Duodenal mucosa (tissue), 2 donors: Measurements from ENCODE around the gene PIEZO2.

Source experiments
- H3K27ac ChIP-seq: one replicate; pipeline ENCODE4 v1.7.0; 2013; ENCODE audit warnings: low read depth, low read length
- H3K27me3 ChIP-seq, 2 donors: one replicate each; pipeline ENCODE4 v1.7.0; 2013; ENCODE audit warnings: low read length in 2 of 2, control low read depth in 1 of 2; ENCODE audit not compliant: insufficient read depth in 2 of 2, control insufficient read depth in 1 of 2
- H3K36me3 ChIP-seq, 2 donors: one replicate each; pipeline ENCODE4 v1.7.0; 2013; ENCODE audit warnings: low read length in 2 of 2, control low read depth in 1 of 2; ENCODE audit not compliant: insufficient read depth in 2 of 2, control insufficient read depth in 1 of 2
- H3K4me1 ChIP-seq, 2 donors: one replicate each; pipeline ENCODE4 v1.7.0; 2013; ENCODE audit warnings: low read length in 2 of 2, control low read depth in 1 of 2; ENCODE audit not compliant: insufficient read depth in 2 of 2, control insufficient read depth in 1 of 2
- H3K4me3 ChIP-seq, 2 donors: one replicate each; pipeline ENCODE4 v1.7.0; 2013; ENCODE audit warnings: low read length in 2 of 2, low read depth in 1 of 2
- H3K9ac ChIP-seq, 2 donors: one replicate each; pipeline ENCODE4 v1.7.0; 2013; ENCODE audit warnings: low read length in 2 of 2, low read depth in 1 of 2
- H3K9me3 ChIP-seq, 2 donors: one replicate each; pipeline ENCODE4 v1.7.0; 2013; ENCODE audit warnings: low read length in 2 of 2, control low read depth in 1 of 2; ENCODE audit not compliant: control insufficient read depth in 1 of 2

The PIEZO2 gene

GRCh38 chr18:10726198-10727068, 422.9 kb downstream of the PIEZO2 start:
- Histone ChIP-seq H3K27me3 (no peaks in the 10 kb centered on the region), H3K4me3 (no peak overlapping the region), H3K9ac (no peak overlapping the region), H3K9me3 (no peaks in the 10 kb centered on the region), H3K27ac (no peak overlapping the region), H3K4me1 (no peaks in the 10 kb centered on the region), H3K36me3 (no peaks in the 10 kb centered on the region)

DNA sequence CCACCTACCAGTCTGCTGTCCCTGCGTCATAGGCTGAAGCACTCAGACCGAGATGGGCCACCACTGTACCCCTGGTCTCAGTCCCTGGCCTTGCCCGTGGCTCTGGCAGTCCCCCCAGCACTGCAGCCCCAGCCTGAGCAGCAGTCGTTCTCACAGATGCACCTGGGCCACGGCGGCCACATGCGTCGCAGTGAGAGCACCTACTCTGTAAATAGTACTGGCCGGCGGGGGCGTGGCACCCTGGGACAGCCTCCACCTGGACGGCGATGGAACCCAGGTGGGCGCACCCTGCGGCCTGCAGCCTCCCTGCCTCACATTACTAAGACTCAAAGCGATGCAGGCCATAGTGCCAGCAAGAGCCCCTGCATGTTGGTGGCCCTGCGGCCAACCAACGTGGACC, 424.7 kb downstream of the PIEZO2 start:
- no peaks in the 10 kb centered on the region for H3K4me1 ChIP-seq
- no peaks in the 10 kb centered on the region for H3K9me3 ChIP-seq
- H3K27me3 ChIP-seq, result no peaks in the 10 kb centered on the region
- no peaks in the 10 kb centered on the region for H3K36me3 ChIP-seq
- no peak overlapping the region for H3K27ac ChIP-seq
- H3K9ac ChIP-seq, result no peak overlapping the region
- H3K4me3 ChIP-seq, result no peak overlapping the region

- H3K9ac ChIP-seq, result no peak overlapping the region
- no peak overlapping the region for H3K4me3 ChIP-seq
These were observed 425.9 kb downstream of the PIEZO2 start for GRCh38 chr18:10723496-10723895.

GRCh38 chr18:10718809-10719208, 430.6 kb downstream of the PIEZO2 start:
- Histone ChIP-seq H3K9me3 (no peaks in the 10 kb centered on the region), H3K4me1 (no peaks in the 10 kb centered on the region), H3K36me3 (no peaks in the 10 kb centered on the region), H3K27ac (no peak overlapping the region), H3K9ac (no peak overlapping the region), H3K27me3 (no peaks in the 10 kb centered on the region), H3K4me3 (no peak overlapping the region)

More at GRCh38 chr18:10723496-10723895, 425.9 kb downstream of the PIEZO2 start:
- Histone ChIP-seq H3K9me3 (no peaks in the 10 kb centered on the region), H3K4me1 (no peaks in the 10 kb centered on the region), H3K27me3 (no peaks in the 10 kb centered on the region), H3K27ac (no peak overlapping the region), H3K36me3 (no peaks in the 10 kb centered on the region)

- Histone ChIP-seq H3K9me3 (no peaks in the 10 kb centered on the region), H3K27ac (no peak overlapping the region), H3K9ac (no peak overlapping the region), H3K36me3 (no peaks in the 10 kb centered on the region), H3K4me3 (no peak overlapping the region), H3K4me1 (no peaks in the 10 kb centered on the region), H3K27me3 (no peaks in the 10 kb centered on the region)
These were observed 433.6 kb downstream of the PIEZO2 start for GRCh38 chr18:10715791-10716190.

DNA sequence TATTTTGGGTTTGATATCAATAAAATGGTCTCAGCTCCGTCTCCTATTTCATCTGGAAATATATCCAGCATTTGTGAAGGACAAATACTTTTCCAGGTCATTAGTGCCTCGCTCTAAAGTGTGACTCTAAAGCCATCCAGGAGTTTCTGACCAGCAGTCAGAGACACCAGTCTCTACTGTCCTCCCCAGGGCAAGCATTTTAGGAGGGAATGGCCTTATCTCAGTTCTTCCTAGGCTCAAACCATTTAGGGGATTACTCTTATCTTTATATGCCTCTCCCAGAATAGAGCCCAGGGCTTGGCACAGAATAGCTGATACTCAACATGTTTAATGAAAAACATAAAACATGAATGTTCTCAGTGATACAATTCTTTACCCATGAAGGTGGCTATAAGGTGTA, 436.0 kb downstream of the PIEZO2 start:
- H3K27me3 ChIP-seq, result no peaks in the 10 kb centered on the region
- no peak overlapping the region for H3K27ac ChIP-seq

DNA sequence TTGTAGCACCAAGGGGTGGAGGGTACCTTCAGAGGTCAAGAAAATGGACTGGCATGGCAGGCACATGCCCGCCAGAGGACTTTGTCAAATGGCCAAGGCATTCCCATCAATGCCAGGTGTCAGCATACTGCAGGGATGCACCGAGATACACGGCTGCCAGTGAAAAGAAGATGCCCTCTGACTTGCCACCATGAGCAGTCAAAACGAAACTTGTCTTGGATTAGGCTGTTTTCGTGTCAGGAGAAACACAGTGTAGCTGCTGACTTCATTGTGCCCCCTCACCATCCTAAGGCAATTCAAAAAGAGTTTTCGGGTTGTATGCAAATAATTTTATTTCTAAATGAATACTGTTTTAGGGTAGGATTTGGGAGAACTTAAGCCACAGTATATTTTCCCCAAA, 442.1 kb downstream of the PIEZO2 start:
- H3K27me3 ChIP-seq, result no peaks in the 10 kb centered on the region
- no peak overlapping the region for H3K4me3 ChIP-seq
- H3K9me3 ChIP-seq, result no peaks in the 10 kb centered on the region
- H3K36me3 ChIP-seq, result no peaks in the 10 kb centered on the region
- H3K27ac ChIP-seq, result no peak overlapping the region
- H3K4me1 ChIP-seq, result no peaks in the 10 kb centered on the region
- no peak overlapping the region for H3K9ac ChIP-seq

More for the DNA sequence above, 436.0 kb downstream of the PIEZO2 start:
- Histone ChIP-seq H3K4me1 (no peaks in the 10 kb centered on the region), H3K9ac (no peak overlapping the region), H3K4me3 (no peak overlapping the region), H3K36me3 (no peaks in the 10 kb centered on the region), H3K9me3 (no peaks in the 10 kb centered on the region)

GRCh38 chr18:10705786-10706185, 443.6 kb downstream of the PIEZO2 start:
- Histone ChIP-seq H3K9me3 (no peaks in the 10 kb centered on the region), H3K4me3 (no peak overlapping the region), H3K4me1 (no peaks in the 10 kb centered on the region), H3K36me3 (no peaks in the 10 kb centered on the region), H3K9ac (no peak overlapping the region), H3K27me3 (no peaks in the 10 kb centered on the region), H3K27ac (no peak overlapping the region)

GRCh38 chr18:10705291-10705690, 444.1 kb downstream of the PIEZO2 start:
- Histone ChIP-seq H3K4me3 (no peak overlapping the region), H3K27ac (no peak overlapping the region), H3K27me3 (no peaks in the 10 kb centered on the region), H3K9ac (no peak overlapping the region), H3K36me3 (no peaks in the 10 kb centered on the region), H3K4me1 (no peaks in the 10 kb centered on the region), H3K9me3 (no peaks in the 10 kb centered on the region)

DNA sequence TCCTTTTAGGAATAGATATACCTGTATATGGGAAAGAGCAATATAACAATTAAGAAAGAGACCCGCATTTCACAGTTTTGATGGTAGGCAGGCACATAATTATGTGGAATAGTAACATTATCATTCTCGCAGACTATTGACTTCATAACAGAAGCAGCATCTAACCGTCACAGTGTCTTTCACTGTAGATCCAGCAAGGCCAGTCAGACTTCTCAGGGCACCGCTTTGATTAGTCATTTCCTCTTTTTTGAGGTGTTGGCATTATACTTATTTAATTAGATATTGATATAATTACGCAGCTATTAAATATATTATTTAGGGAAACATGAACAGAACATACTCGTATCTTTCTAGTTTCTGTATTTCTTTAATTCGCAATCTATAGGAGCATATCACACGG, 447.2 kb downstream of the PIEZO2 start:
- Histone ChIP-seq H3K4me3 (no peak overlapping the region), H3K27ac (no peak overlapping the region), H3K27me3 (no peaks in the 10 kb centered on the region), H3K9ac (no peak overlapping the region), H3K9me3 (no peaks in the 10 kb centered on the region), H3K4me1 (no peaks in the 10 kb centered on the region), H3K36me3 (no peaks in the 10 kb centered on the region)
